Hepatocyte (in vitro differentiated cells): Measurements from ENCODE around the gene GOT1. TPM values are rescaled to one million over a fixed set of nuclear protein-coding genes. Genes with fewer than 3 reads are reported as not detected.

Experiments used
- DNase-seq: peaks from one replicate; pipeline ENCODE4 v3.0.0-alpha.2; 2016; ENCODE audit warnings: low spot score
- H2AFZ ChIP-seq: fragments of 200-600 bp; sonication (generic); 2 replicates; pipeline ENCODE4 v1.6.0; 2016; ENCODE audit warnings: antibody characterized with exemption, mild to moderate bottlenecking
- H3K27ac ChIP-seq: fragments of 200-600 bp; sonication (generic); 2 replicates; pipeline ENCODE4 v1.5.1; 2016; ENCODE audit warnings: mild to moderate bottlenecking
- H3K27me3 ChIP-seq: fragments of 200-600 bp; sonication (generic); 2 replicates; pipeline ENCODE4 v1.6.1; 2016
- H3K36me3 ChIP-seq: fragments of 200-600 bp; sonication (generic); replicated peaks from 2 replicates; pipeline ENCODE4 v1.5.1; 2016; ENCODE audit warnings: low read depth; ENCODE audit not compliant: insufficient read depth
- H3K4me1 ChIP-seq: fragments of 200-600 bp; sonication (generic); 2 replicates; pipeline ENCODE4 v1.5.1; 2016; ENCODE audit warnings: mild to moderate bottlenecking, moderate library complexity; ENCODE audit not compliant: insufficient read depth
- H3K4me2 ChIP-seq: fragments of 200-600 bp; sonication (generic); 2 replicates; pipeline ENCODE4 v1.6.0; 2016
- H3K4me3 ChIP-seq: fragments of 200-600 bp; sonication (generic); 2 replicates; pipeline ENCODE4 v1.5.1; 2016; ENCODE audit warnings: mild to moderate bottlenecking
- H3K79me2 ChIP-seq: fragments of 200-600 bp; sonication (generic); 2 replicates; pipeline ENCODE4 v1.6.0; 2017; ENCODE audit warnings: mild to moderate bottlenecking
- H3K9me2 ChIP-seq: fragments of 200-600 bp; sonication (generic); replicated peaks from 2 replicates; pipeline ENCODE4 v1.6.0; 2017; ENCODE audit warnings: mild to moderate bottlenecking; ENCODE audit not compliant: insufficient read depth
- H3K9me3 ChIP-seq: fragments of 200-600 bp; sonication (generic); 2 replicates; pipeline ENCODE4 v1.5.1; 2016; ENCODE audit warnings: low read depth, mild to moderate bottlenecking
- H4K20me1 ChIP-seq: fragments of 200-600 bp; sonication (generic); 2 replicates; pipeline ENCODE4 v1.6.0; 2016; ENCODE audit warnings: mild to moderate bottlenecking; ENCODE audit not compliant: insufficient read depth, poor library complexity, severe bottlenecking
- CTCF ChIP-seq: fragments of 200-600 bp; sonication (generic); IDR thresholded peaks from 2 replicates; pipeline ENCODE4 v1.5.1; 2016; ENCODE audit warnings: antibody characterized with exemption, mild to moderate bottlenecking; ENCODE audit not compliant: poor library complexity
- EZH2 ChIP-seq: fragments of 200-600 bp; sonication (generic); IDR thresholded peaks from 2 replicates; pipeline ENCODE4 v1.6.1; 2016; ENCODE audit warnings: antibody characterized with exemption, mild to moderate bottlenecking, borderline replicate concordance
- EZH2phosphoT487 ChIP-seq: fragments of 200-600 bp; sonication (generic); IDR thresholded peaks from one replicate; pipeline ENCODE4 v1.6.1; 2018; ENCODE audit warnings: antibody characterized with exemption, mild to moderate bottlenecking, low read depth, moderate library complexity; ENCODE audit not compliant: unreplicated experiment, severe bottlenecking
- WGBS: methylation state at CpG from one replicate; pipeline ENCODE4 v1.1.6; 2016; ENCODE audit warnings: low lambda C conversion rate; ENCODE audit errors: missing lambda C conversion rate; 5-methylcytosine and 5-hydroxymethylcytosine counted together
- polyA plus RNA-seq: library from polyadenylated mRNA; unstranded; fragments of >200 nt; fragmentation: Nextera tagmentation; extraction: Ambion mirVana; gene quantifications from 2 replicates; pipeline ENCODE4 v1.2.1, GENCODE V29; 2016
- total RNA-seq: library from RNA; depleted of rRNA; stranded (reverse); fragments of >200 nt; gene quantifications from 2 replicates; pipeline ENCODE4 v1.2.3, GENCODE V29; 2014

GOT1 gene
- total and polyA plus RNA-seq, 2 experiments from 2014 or later: 59.0 to 60.8 TPM

GRCh38 chr10:99410146-99410545, 20.3 kb downstream of the GOT1 start:
- no peaks in the 10 kb centered on the region for H3K27me3 ChIP-seq
- no peak overlapping the region for H3K4me3 ChIP-seq
- 65% methylated on average over 1 of the region's 1 CpG for WGBS
- H4K20me1 ChIP-seq: no peaks in the 10 kb centered on the region
- no peaks in the 10 kb centered on the region for H3K9me2 ChIP-seq
- no peaks in the 10 kb centered on the region for H3K4me1 ChIP-seq
- no peak overlapping the region for H3K4me2 ChIP-seq
- no peak for DNase-seq
- no peak overlapping the region for H2AFZ ChIP-seq
- peaks cover 9% of the 10 kb centered on the region for H3K79me2 ChIP-seq
- H3K9me3 ChIP-seq: no peaks in the 10 kb centered on the region
- H3K36me3 ChIP-seq: no peaks in the 10 kb centered on the region
- TF ChIP-seq CTCF (no peak), EZH2phosphoT487 (no peak), EZH2 (no peak)
- H3K27ac ChIP-seq: no peak overlapping the region

- Histone ChIP-seq H3K4me1 (no peaks in the 10 kb centered on the region), H3K4me3 (no peak overlapping the region), H3K27ac (no peak overlapping the region), H3K36me3 (no peaks in the 10 kb centered on the region), H2AFZ (no peak overlapping the region), H3K9me2 (no peaks in the 10 kb centered on the region), H4K20me1 (no peaks in the 10 kb centered on the region), H3K4me2 (no peak overlapping the region), H3K79me2 (peaks cover 6% of the 10 kb centered on the region), H3K9me3 (no peaks in the 10 kb centered on the region), H3K27me3 (no peaks in the 10 kb centered on the region)
- WGBS: 95% methylated on average over 3 of the region's 3 CpGs
- TF ChIP-seq EZH2 (no peak), CTCF (no peak), EZH2phosphoT487 (no peak)
- DNase-seq: no peak
Measured at GRCh38 chr10:99406149-99406548, 24.3 kb downstream of the GOT1 start.

GRCh38 chr10:99403674-99404073, 26.8 kb downstream of the GOT1 start:
- no peak for DNase-seq
- Histone ChIP-seq H3K36me3 (no peaks in the 10 kb centered on the region), H3K9me2 (no peaks in the 10 kb centered on the region), H2AFZ (no peak overlapping the region), H3K79me2 (no peaks in the 10 kb centered on the region), H3K27ac (no peak overlapping the region), H3K9me3 (no peaks in the 10 kb centered on the region), H3K4me3 (no peak overlapping the region), H4K20me1 (no peaks in the 10 kb centered on the region), H3K27me3 (no peaks in the 10 kb centered on the region), H3K4me1 (no peaks in the 10 kb centered on the region), H3K4me2 (no peak overlapping the region)
- no peak for TF ChIP-seq CTCF
- TF ChIP-seq EZH2: no peak
- TF ChIP-seq EZH2phosphoT487: no peak
- 95% methylated on average over 9 of the region's 9 CpGs for WGBS

- 97% methylated on average over 3 of the region's 3 CpGs for WGBS
- Histone ChIP-seq H3K36me3 (no peaks in the 10 kb centered on the region), H3K27me3 (no peaks in the 10 kb centered on the region), H3K79me2 (no peaks in the 10 kb centered on the region), H3K27ac (no peak overlapping the region), H3K4me3 (no peak overlapping the region), H3K9me3 (no peaks in the 10 kb centered on the region), H3K4me2 (no peak overlapping the region), H3K4me1 (peaks cover 14% of the 10 kb centered on the region), H4K20me1 (no peaks in the 10 kb centered on the region), H2AFZ (no peak overlapping the region), H3K9me2 (no peaks in the 10 kb centered on the region)
- DNase-seq: no peak
- TF ChIP-seq EZH2phosphoT487: no peak
- TF ChIP-seq EZH2: no peak
- TF ChIP-seq CTCF: no peak
Measured at GRCh38 chr10:99399664-99400063, 30.8 kb downstream of the GOT1 start.
